GM12872 (cell line): ENCODE results near the gene GUCD1.

Experiments used
- TF ChIP-seq, protein P1 (sequence below): IDR thresholded peaks from 3 replicates; pipeline ENCODE4 v1.5.1; 2011; ENCODE audit warnings: low read depth, mild to moderate bottlenecking, low read length, moderate library complexity; ENCODE audit not compliant: insufficient read depth

Gene GUCD1

DNA sequence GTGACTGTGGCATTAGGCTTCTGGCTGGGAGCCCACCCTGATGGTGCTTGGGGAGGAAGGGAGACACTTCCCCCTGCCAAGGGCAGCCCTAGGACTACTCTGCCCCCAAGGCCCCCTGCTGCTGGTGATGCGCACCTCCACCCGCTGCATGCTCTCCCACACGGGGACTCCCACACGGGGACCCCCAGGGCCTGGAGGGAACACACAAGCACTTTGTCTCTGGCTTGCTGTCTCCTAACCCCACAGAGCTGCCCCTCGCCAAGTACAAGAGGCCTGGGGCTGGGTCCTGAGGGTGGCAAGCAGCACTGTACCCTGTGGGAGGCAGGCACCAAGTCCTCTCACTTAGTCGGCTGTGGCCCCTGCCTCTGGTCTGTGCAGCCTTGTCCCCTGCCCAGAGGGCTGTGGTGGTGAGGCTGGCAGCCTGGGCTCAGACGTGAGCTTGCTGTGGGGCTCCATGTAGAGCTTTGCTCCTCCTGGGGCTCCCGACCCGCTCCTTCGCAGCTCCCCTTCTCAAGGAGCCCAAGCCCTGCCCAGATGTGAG, 30.0 kb upstream of the GUCD1 start:
- TF ChIP-seq, protein P1, sequence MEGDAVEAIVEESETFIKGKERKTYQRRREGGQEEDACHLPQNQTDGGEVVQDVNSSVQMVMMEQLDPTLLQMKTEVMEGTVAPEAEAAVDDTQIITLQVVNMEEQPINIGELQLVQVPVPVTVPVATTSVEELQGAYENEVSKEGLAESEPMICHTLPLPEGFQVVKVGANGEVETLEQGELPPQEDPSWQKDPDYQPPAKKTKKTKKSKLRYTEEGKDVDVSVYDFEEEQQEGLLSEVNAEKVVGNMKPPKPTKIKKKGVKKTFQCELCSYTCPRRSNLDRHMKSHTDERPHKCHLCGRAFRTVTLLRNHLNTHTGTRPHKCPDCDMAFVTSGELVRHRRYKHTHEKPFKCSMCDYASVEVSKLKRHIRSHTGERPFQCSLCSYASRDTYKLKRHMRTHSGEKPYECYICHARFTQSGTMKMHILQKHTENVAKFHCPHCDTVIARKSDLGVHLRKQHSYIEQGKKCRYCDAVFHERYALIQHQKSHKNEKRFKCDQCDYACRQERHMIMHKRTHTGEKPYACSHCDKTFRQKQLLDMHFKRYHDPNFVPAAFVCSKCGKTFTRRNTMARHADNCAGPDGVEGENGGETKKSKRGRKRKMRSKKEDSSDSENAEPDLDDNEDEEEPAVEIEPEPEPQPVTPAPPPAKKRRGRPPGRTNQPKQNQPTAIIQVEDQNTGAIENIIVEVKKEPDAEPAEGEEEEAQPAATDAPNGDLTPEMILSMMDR, result no peak

DNA sequence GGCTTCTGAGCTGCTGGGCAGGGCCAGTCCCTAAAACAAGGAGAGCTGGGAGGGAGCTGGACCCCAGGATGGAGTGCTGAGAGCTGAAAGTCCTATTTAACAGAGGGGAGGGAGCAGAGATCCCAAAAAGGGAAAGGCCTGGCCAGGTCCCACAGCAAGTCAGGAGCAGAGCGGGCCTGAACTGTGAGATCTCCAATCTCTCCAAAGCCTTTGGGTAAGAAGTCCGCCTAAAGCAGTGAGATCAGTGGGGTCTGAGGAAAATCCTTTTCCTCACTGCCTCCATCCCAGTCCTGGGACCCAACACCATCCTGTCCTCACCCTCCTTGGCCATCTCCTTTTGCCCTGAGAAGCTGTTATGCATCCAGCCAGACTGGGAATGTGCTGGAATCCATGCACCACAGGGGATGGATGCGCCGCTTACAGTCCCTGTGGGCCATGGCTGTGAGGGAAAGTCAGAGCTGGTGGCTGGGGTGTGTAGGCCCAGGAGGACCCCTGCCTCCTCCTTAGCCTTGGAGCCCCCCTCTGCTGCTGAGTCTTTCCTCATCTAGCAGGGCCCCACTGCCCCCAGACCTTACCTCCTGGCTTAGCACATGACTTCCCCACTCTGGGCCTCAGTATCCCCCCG, 29.3 kb upstream of the GUCD1 start:
- TF ChIP-seq, protein P1, result no peak

DNA sequence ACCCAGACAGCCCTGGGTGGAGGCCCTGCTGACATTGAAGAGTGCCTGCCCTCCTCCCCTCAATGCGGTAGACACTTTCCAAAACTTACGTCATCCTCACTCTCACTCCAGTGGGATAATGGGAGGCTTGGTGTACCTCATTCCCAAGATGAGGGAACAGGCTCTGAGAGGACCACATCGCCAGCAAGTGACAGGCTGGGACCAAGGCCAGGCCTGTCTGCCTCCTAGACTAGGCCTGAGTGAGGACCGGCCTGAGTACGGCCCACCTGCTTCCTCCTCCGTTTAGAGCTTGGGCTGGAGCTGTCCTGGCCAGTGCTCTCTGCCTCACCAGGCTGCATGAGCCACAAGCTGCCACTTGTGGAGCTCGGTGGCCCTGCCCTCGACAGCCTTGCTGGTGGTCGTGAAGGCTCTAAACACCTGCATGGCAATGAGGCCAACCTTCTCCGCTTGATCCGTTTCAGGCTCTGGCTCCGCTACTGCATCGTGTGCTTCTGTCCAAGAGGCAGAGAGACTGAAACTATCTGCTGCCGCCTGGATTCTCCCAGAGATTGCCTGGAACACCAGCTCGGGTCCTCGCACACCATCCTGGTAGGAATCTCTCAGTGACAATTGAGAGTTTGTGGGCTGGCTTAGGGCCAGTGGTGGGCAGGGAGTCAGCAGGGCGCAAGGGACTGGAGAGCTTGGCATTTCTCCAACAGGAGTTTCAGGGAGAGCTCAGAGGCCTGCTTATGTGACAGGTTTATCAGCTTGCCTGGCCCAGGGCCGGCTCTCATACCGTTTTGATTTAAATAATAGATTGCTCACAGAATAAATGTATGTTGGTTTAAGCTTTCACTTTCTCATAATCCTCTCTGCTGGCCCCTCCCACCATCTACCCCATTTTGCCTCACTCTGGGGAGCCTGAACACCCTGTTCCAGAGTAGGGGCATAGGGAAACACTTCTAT, 28.6 kb upstream of the GUCD1 start:
- TF ChIP-seq, protein P1, result no peak

DNA sequence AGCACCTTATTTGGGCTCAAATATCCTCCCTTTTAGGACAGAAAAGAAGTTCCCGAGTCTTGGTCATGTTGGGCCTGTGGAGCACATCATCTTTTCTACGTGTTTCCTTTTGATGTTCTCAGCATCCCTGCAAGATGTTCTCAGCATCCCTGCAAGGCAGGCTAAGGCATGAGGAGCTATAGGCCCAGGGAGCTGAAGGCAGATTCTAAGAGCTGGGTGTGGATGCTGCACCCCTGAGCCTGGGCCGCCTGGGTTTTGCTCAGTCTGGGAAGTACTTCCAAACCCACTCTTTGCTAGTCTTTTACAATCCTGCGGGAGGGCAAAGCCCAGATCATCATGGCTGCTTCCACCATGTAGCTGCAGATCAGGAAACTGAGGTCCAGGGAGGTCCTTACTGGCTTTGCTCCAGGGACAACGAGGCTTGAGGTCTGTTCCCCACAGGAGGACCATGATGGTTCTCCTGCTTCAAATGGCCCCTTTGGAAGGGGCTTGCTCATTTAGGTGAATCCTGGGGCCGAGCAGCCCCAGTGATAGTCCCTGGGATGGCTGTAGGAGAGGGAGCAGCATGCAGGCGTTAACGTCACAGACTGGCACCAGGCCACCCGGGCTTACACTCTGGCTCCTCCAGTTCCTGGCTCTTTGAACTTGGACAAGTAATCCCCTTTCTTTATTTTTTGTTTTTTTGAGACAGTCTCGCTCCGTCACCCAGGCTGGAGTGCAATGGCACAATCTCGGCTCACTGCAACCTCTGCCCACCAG, 27.3 kb upstream of the GUCD1 start:
- TF ChIP-seq, protein P1, result no peak

DNA sequence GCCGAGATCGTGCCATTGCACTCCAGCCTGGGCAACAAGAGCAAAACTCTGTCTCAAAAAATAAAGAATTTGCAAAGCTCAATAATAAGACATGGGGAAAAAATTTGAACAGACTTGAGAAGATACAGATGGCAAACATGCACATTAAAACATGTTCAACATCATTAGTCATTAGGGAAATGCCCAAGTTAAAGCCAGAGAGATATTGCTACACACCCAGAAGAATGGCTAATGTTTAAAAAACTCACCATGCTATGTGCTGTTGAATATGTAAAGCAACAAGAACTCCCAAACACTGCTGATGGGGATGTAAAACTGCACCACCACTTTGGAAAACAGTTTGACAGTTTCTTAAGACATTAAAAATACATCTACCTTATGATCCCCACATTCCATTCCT, 25.3 kb upstream of the GUCD1 start:
- TF ChIP-seq, protein P1, result no peak

DNA sequence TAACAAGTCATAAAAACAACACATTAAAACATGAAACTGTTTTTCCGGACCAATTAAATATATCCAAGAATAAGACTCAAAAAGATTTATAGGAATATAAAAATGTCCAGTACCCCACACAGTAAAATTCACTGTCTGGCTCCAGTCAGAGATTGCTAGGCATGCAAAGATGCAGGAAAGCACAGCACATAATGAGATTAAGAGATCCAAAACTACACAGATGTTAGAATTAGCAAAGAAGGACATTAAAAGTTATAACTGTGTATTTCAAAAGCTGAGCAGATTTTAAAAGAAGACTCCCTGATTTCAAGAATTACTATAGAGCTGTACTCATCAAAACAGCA, 24.3 kb upstream of the GUCD1 start:
- TF ChIP-seq, protein P1, result no peak
